Measurements from ENCODE around the gene RYR1. TPM values are rescaled to one million over a fixed set of nuclear protein-coding genes. Genes with fewer than 3 reads are reported as not detected.

Gene RYR1
- total RNA-seq, 4 donors from 2014 or later: 0.54 to 1.6 (median 0.61) TPM

DNA sequence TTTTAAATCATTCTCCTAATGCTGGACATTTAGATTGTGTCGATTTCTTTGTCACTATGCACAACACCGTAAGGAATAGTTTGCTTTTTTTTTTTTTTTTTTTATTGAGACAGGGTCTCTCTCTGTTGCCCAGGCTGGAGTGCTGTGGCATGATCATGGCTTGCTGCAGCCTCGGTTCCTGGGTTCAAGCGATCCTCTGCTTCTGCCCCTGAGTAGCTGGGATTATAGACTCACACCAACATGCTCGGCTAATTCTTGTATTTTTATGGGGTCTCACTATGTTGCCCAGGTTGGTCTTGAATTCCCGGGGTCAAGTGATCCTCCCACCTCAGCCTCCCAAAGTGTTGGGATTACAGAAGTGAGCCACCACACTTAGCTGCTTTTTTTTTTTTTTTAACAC lies 86.5 kb downstream of the RYR1 start:
- Histone ChIP-seq H3K4me3 (replicated peaks in 1 of 3) (no peak overlapping the region), H3K36me3 (no peaks in the 10 kb centered on the region), H3K4me1 (no peaks in the 10 kb centered on the region), H3K27me3 (no peaks in the 10 kb centered on the region), H3K9me3 (no peaks in the 10 kb centered on the region), H3K27ac (no peak overlapping the region)
- no peak for TF ChIP-seq POLR2A (IDR thresholded peaks at IDR 0.05)
- TF ChIP-seq, protein P1, sequence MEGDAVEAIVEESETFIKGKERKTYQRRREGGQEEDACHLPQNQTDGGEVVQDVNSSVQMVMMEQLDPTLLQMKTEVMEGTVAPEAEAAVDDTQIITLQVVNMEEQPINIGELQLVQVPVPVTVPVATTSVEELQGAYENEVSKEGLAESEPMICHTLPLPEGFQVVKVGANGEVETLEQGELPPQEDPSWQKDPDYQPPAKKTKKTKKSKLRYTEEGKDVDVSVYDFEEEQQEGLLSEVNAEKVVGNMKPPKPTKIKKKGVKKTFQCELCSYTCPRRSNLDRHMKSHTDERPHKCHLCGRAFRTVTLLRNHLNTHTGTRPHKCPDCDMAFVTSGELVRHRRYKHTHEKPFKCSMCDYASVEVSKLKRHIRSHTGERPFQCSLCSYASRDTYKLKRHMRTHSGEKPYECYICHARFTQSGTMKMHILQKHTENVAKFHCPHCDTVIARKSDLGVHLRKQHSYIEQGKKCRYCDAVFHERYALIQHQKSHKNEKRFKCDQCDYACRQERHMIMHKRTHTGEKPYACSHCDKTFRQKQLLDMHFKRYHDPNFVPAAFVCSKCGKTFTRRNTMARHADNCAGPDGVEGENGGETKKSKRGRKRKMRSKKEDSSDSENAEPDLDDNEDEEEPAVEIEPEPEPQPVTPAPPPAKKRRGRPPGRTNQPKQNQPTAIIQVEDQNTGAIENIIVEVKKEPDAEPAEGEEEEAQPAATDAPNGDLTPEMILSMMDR (IDR thresholded peaks at IDR 0.05): no peak
- intact Hi-C loops (cut with DNase I): no loop called here
- DNase-seq: no peak
- 90 to 91% methylated on average over 6 of the region's 6 CpGs for WGBS, 2 donors

DNA sequence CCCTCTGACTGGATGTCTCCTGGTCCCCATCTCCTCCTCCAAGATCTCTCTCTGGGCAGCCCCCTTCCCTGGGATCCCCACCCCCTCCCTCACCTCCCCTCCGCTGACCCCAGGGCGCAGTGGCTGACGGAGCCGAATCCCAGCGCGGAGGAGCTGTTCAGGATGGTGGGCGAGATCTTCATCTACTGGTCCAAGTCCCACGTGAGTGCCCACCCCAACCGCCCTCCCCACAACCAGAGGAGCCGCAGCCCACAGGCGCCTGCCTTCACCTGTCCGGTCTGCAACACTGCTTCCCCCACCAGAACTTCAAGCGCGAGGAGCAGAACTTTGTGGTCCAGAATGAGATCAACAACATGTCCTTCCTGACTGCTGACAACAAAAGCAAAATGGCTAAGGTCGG lies 89.4 kb downstream of the RYR1 start:
- Histone ChIP-seq H3K4me1 (no peaks in the 10 kb centered on the region), H3K4me3 (replicated peaks in 1 of 3) (no peak overlapping the region), H3K36me3 (no peaks in the 10 kb centered on the region), H3K27ac (no peak overlapping the region), H3K27me3 (no peaks in the 10 kb centered on the region), H3K9me3 (no peaks in the 10 kb centered on the region)
- 90% methylated on average over 15 of the region's 15 CpGs for WGBS, 2 donors
- intact Hi-C loops (cut with DNase I): no loop called here
- TF ChIP-seq, protein P1 (IDR thresholded peaks at IDR 0.05): no peak
- TF ChIP-seq POLR2A (IDR thresholded peaks at IDR 0.05): no peak
- DNase-seq: no peak

DNA sequence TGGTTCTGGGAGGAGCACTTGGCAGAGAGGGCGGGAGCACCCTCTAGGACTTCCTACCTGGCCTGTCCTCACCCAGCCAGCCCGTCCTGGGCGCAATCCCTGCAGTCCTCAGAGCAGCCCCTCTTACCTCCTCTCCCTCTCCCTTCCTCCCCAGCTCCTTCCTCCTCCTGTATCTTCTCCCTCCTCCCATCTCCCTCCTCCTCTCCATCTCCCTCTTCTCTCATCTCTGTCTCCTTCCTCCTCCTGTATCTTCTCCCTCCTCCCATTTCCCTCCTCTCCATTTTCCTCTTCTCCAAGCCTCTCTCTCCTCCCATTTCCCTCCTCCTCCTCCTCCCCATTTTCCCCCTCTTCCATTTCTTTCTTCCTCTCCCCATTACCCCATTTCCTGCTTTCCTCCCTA lies 89.8 kb downstream of the RYR1 start:
- Histone ChIP-seq H3K36me3 (no peaks in the 10 kb centered on the region), H3K27me3 (no peaks in the 10 kb centered on the region), H3K4me3 (replicated peaks in 1 of 3) (no peak overlapping the region), H3K9me3 (no peaks in the 10 kb centered on the region), H3K27ac (no peak overlapping the region), H3K4me1 (no peaks in the 10 kb centered on the region)
- intact Hi-C loops (cut with DNase I): no loop called here
- DNase-seq: no peak
- 62 to 73% methylated on average over 3 of the region's 3 CpGs for WGBS, 2 donors
- no peak for TF ChIP-seq POLR2A (IDR thresholded peaks at IDR 0.05)
- TF ChIP-seq, protein P1 (IDR thresholded peaks at IDR 0.05): no peak

DNA sequence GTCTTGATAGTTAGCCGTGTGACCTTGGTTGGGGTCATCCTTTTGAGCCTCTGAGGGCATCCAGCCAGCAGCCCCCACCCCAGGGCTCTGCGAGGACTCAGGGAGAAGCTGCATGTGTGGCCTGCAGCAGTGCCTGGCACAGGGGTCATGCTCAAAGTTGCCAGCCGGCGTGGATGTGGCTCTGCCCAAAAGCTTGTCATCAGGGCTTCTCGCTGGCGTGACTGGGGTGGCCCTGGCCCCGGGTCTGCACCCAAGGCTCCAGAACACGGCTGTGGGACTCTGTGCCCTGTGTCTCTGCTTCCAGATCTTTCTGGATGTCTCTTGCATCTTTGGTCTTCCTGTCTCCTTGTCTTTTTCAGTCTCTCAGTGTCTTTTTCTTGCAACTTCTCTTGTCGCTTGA lies 90.9 kb downstream of the RYR1 start:
- 58 to 82% methylated on average over 6 to 9 of the region's 9 CpGs for WGBS, 2 donors
- Histone ChIP-seq H3K27ac (no peak overlapping the region), H3K4me3 (replicated peaks in 1 of 3) (no peak overlapping the region), H3K9me3 (no peaks in the 10 kb centered on the region), H3K27me3 (no peaks in the 10 kb centered on the region), H3K36me3 (no peaks in the 10 kb centered on the region), H3K4me1 (no peaks in the 10 kb centered on the region)
- TF ChIP-seq, protein P1 (IDR thresholded peaks at IDR 0.05): no peak
- TF ChIP-seq POLR2A (IDR thresholded peaks at IDR 0.05): no peak
- intact Hi-C loops (cut with DNase I): no loop called here
- no peak for DNase-seq

DNA sequence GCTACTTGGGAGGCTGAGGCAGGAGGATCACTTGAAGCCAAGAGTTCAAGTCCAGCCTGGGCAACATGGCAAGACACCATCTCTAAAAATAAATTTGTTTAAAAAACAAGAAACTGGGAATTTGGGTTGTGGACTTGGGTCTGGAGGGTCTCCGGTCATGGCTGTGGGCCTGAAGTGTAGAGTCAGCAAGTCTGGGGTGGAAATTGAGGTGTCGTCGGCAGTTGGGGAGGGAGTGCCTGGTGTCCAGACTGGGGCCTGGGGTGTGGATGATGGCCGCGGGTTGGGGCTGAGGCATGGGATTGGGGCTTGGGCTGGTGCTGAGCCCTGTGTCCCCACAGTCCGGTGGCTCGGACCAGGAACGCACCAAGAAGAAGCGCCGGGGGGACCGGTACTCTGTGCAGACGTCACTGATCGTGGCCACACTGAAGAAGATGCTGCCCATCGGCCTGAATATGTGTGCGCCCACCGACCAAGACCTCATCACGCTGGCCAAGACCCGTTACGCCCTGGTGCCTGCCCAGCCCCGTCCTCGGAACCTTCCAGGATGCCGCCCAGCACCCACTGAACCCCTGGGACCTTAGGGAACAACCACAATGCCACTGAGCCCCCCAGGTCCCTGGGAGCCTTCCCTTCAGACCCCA lies 91.6 kb downstream of the RYR1 start:
- intact Hi-C loops (cut with DNase I): no loop called here
- no peak overlapping the region for H3K4me3 ChIP-seq (replicated peaks in 1 of 3)
- DNase-seq: no peak
- no peak overlapping the region for H3K27ac ChIP-seq
- H3K27me3 ChIP-seq: no peaks in the 10 kb centered on the region
- TF ChIP-seq, protein P1 (IDR thresholded peaks at IDR 0.05): no peak
- no peak for TF ChIP-seq POLR2A (IDR thresholded peaks at IDR 0.05)
- WGBS, 2 donors: 92 to 96% methylated on average over 20 to 22 of the region's 22 CpGs
- H3K9me3 ChIP-seq: no peaks in the 10 kb centered on the region
- no peaks in the 10 kb centered on the region for H3K36me3 ChIP-seq
- no peaks in the 10 kb centered on the region for H3K4me1 ChIP-seq

Measured in thyroid gland (tissue), 4 donors.